GM12878 (cell line): ENCODE data around the gene TRPC1. TPM values are rescaled to one million over a fixed set of nuclear protein-coding genes. Genes with fewer than 3 reads are reported as not detected.
A peak's percentile ranks its signal among the peaks of the same experiment; 100 is the strongest.

Experiments used
- BMI1 ChIP-seq: fragments of 450-650 bp; IDR thresholded peaks from 2 replicates; pipeline ENCODE4 v1.6.1; 2016; ENCODE audit warnings: mild to moderate bottlenecking, moderate library complexity, borderline replicate concordance
- EP300 ChIP-seq, 2 experiments: fragments of 150-350 bp in 1 of 2; IDR thresholded peaks; 2 replicates each; pipeline ENCODE4 v1.6.1; 2011 to 2012; ENCODE audit warnings: low read depth in 2 of 2, low read length in 2 of 2, borderline replicate concordance in 1 of 2, improper control_type of control experiment in 1 of 2, inconsistent platforms in 1 of 2; ENCODE audit not compliant: control insufficient read depth in 1 of 2
- FOS ChIP-seq: IDR thresholded peaks from 3 replicates; pipeline ENCODE4 v1.6.1; 2011; ENCODE audit warnings: borderline replicate concordance; ENCODE audit not compliant: insufficient read length; ENCODE audit errors: extremely low read depth
- FOXM1 ChIP-seq: IDR thresholded peaks from 2 replicates; pipeline ENCODE4 v1.6.1; 2012; ENCODE audit warnings: low read depth, mild to moderate bottlenecking, inconsistent platforms, low read length, moderate library complexity
- NBN ChIP-seq: fragments of 450-650 bp; IDR thresholded peaks from 2 replicates; pipeline ENCODE4 v1.6.1; 2016
- RAD21 ChIP-seq: IDR thresholded peaks from 2 replicates; pipeline ENCODE4 v1.6.1; 2011; ENCODE audit warnings: mild to moderate bottlenecking, low read depth, low read length, moderate library complexity; ENCODE audit not compliant: insufficient read depth
- SUZ12 ChIP-seq: fragments of 200-600 bp; sonication (generic); IDR thresholded peaks from one replicate; pipeline ENCODE4 v1.6.1; 2018; ENCODE audit warnings: antibody characterized with exemption, mild to moderate bottlenecking; ENCODE audit not compliant: unreplicated experiment
- YY1 ChIP-seq: IDR thresholded peaks from 2 replicates; pipeline ENCODE4 v1.6.1; 2011; ENCODE audit warnings: low read depth, mild to moderate bottlenecking, low read length
- ZNF217 ChIP-seq: fragments of 450-650 bp; IDR thresholded peaks from 2 replicates; pipeline ENCODE4 v1.6.1; 2017; ENCODE audit warnings: antibody characterized with exemption, mild to moderate bottlenecking
- ZNF622 ChIP-seq: fragments of 450-650 bp; IDR thresholded peaks from 2 replicates; pipeline ENCODE4 v1.6.1; 2017; ENCODE audit warnings: mild to moderate bottlenecking, inconsistent platforms
- polyA plus RNA-seq, 11 experiments: library from polyadenylated mRNA; depleted of rRNA in 4 of 11; unstranded in 6 of 11; stranded (reverse) in 5 of 11; fragments of >200 nt; fragmentation: Nextera tagmentation in 4 of 11; fragmentation: Illumina TruSeq in 1 of 11; extraction: Ambion mirVana in 4 of 11; extraction: Trizol in 1 of 11; gene quantifications; 1 replicate in 1 of 11; 2 replicates in 10 of 11; pipeline versions ENCODE4 v1.2.1 to v1.2.3, GENCODE V29; 2011 to 2016; ENCODE audit warnings: inconsistent platforms in 2 of 11, missing spikeins in 2 of 11, low read depth in 1 of 11
- total RNA-seq, 4 experiments: library from RNA; depleted of rRNA in 3 of 4; stranded (reverse); fragments of >200 nt in 3 of 4; fragmentation: Illumina TruSeq in 1 of 4; extraction: Trizol in 1 of 4; gene quantifications; 2 replicates each; pipeline versions ENCODE4 v1.2.1 to v1.2.3, GENCODE V29; 2013 to 2021
- TF ChIP-seq, protein P1 (sequence below): fragments of 450-650 bp; formaldehyde crosslinking; IDR thresholded peaks from 2 replicates; pipeline ENCODE4 v1.4.0; 2020; ENCODE audit warnings: mild to moderate bottlenecking, moderate library complexity
- TF ChIP-seq, protein P2 (sequence below), 3 experiments: IDR thresholded peaks in 2 of 3; conservative IDR thresholded peaks in 1 of 3; 2 replicates each; pipeline ENCODE4 v1.5.1; 2011; ENCODE audit warnings: low read depth in 3 of 3, low read length in 3 of 3, mild to moderate bottlenecking in 3 of 3, control low read depth in 2 of 3, moderate library complexity in 2 of 3, inconsistent platforms in 1 of 3, mixed read lengths in 1 of 3; ENCODE audit not compliant: control insufficient read depth in 2 of 3, insufficient read depth in 1 of 3; ENCODE audit errors: extremely low read depth in 1 of 3
- TF ChIP-seq, protein P3 (sequence below): fragments of 450-650 bp; IDR thresholded peaks from 2 replicates; pipeline ENCODE4 v1.6.1; 2014; ENCODE audit warnings: mild to moderate bottlenecking
- TF ChIP-seq, protein P4 (sequence below): fragments of 450-650 bp; formaldehyde crosslinking; IDR thresholded peaks from 2 replicates; pipeline ENCODE4 v1.4.0; 2022; ENCODE audit warnings: mild to moderate bottlenecking, moderate library complexity
- TF ChIP-seq, protein P5 (sequence below): fragments of 450-650 bp; formaldehyde crosslinking; IDR thresholded peaks from 2 replicates; pipeline ENCODE4 v1.5.0; 2022; ENCODE audit warnings: mild to moderate bottlenecking, missing genetic modification characterization

Gene TRPC1
- total and polyA plus RNA-seq, 10 of the 15 experiments (the other 5 are each of a cell fraction or from before 2014, with no cell fraction given): 0.05 to 2.9 (median 0.17) TPM

DNA sequence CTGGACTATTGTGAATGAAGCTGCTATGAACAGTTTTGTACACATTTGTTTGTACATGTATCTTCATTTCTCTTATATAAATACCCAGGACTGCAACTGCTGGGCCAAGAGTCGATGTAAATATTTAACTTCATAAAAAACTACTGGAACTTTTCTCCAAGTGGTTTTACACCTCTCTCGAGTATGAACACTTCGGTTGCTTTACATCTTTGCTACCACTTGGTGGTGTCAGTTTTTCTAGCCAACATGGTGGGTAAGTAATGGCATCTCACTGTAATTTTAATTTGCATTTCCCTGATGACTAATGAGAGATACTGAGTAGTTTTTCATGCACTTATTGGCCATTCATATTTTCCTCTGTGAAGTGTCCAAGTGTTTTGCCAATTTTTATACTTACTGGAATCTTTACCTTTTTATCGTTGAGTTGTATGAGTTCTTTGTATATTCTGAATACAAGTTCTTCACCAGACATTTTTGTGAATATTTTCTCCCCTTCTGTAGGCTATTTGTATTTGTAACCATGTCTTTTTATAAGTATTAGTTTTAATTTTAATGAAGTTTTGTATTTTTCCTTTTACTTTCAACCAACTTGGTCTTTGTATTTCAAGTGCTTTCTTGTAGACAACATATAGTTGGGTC is 120.6 kb downstream of the TRPC1 start (continued):
- TF ChIP-seq, protein P1, sequence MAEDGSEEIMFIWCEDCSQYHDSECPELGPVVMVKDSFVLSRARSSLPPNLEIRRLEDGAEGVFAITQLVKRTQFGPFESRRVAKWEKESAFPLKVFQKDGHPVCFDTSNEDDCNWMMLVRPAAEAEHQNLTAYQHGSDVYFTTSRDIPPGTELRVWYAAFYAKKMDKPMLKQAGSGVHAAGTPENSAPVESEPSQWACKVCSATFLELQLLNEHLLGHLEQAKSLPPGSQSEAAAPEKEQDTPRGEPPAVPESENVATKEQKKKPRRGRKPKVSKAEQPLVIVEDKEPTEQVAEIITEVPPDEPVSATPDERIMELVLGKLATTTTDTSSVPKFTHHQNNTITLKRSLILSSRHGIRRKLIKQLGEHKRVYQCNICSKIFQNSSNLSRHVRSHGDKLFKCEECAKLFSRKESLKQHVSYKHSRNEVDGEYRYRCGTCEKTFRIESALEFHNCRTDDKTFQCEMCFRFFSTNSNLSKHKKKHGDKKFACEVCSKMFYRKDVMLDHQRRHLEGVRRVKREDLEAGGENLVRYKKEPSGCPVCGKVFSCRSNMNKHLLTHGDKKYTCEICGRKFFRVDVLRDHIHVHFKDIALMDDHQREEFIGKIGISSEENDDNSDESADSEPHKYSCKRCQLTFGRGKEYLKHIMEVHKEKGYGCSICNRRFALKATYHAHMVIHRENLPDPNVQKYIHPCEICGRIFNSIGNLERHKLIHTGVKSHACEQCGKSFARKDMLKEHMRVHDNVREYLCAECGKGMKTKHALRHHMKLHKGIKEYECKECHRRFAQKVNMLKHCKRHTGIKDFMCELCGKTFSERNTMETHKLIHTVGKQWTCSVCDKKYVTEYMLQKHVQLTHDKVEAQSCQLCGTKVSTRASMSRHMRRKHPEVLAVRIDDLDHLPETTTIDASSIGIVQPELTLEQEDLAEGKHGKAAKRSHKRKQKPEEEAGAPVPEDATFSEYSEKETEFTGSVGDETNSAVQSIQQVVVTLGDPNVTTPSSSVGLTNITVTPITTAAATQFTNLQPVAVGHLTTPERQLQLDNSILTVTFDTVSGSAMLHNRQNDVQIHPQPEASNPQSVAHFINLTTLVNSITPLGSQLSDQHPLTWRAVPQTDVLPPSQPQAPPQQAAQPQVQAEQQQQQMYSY (CRISPR knock-in tag): no peak
- TF ChIP-seq, protein P2, sequence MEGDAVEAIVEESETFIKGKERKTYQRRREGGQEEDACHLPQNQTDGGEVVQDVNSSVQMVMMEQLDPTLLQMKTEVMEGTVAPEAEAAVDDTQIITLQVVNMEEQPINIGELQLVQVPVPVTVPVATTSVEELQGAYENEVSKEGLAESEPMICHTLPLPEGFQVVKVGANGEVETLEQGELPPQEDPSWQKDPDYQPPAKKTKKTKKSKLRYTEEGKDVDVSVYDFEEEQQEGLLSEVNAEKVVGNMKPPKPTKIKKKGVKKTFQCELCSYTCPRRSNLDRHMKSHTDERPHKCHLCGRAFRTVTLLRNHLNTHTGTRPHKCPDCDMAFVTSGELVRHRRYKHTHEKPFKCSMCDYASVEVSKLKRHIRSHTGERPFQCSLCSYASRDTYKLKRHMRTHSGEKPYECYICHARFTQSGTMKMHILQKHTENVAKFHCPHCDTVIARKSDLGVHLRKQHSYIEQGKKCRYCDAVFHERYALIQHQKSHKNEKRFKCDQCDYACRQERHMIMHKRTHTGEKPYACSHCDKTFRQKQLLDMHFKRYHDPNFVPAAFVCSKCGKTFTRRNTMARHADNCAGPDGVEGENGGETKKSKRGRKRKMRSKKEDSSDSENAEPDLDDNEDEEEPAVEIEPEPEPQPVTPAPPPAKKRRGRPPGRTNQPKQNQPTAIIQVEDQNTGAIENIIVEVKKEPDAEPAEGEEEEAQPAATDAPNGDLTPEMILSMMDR (IDR thresholded peaks at IDR 0.05 in 2 of 3, conservative IDR thresholded peaks at IDR 0.05 in 1 of 3; ENCODE audit: control insufficient read depth in 2 of 3, extremely low read depth in 1 of 3, insufficient read depth in 1 of 3, low read depth in 3 of 3, low read length in 3 of 3): peak; percentile 46 to 53 (median 50)
- TF ChIP-seq RAD21 (peak; percentile 29; the same call in 1 of the 2 replicates), ZNF622 (no peak), FOS (no peak), EP300 (IDR thresholded peaks at IDR 0.05; ENCODE audit: borderline replicate concordance in 1 of 2, control insufficient read depth in 1 of 2, low read depth in 2 of 2, low read length in 2 of 2) (no peak), SUZ12 (no peak), BMI1 (no peak), FOXM1 (no peak), YY1 (peak; percentile 57), ZNF217 (no peak), NBN (no peak)
- TF ChIP-seq, protein P3, sequence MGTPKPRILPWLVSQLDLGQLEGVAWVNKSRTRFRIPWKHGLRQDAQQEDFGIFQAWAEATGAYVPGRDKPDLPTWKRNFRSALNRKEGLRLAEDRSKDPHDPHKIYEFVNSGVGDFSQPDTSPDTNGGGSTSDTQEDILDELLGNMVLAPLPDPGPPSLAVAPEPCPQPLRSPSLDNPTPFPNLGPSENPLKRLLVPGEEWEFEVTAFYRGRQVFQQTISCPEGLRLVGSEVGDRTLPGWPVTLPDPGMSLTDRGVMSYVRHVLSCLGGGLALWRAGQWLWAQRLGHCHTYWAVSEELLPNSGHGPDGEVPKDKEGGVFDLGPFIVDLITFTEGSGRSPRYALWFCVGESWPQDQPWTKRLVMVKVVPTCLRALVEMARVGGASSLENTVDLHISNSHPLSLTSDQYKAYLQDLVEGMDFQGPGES: no peak
- TF ChIP-seq, protein P4, sequence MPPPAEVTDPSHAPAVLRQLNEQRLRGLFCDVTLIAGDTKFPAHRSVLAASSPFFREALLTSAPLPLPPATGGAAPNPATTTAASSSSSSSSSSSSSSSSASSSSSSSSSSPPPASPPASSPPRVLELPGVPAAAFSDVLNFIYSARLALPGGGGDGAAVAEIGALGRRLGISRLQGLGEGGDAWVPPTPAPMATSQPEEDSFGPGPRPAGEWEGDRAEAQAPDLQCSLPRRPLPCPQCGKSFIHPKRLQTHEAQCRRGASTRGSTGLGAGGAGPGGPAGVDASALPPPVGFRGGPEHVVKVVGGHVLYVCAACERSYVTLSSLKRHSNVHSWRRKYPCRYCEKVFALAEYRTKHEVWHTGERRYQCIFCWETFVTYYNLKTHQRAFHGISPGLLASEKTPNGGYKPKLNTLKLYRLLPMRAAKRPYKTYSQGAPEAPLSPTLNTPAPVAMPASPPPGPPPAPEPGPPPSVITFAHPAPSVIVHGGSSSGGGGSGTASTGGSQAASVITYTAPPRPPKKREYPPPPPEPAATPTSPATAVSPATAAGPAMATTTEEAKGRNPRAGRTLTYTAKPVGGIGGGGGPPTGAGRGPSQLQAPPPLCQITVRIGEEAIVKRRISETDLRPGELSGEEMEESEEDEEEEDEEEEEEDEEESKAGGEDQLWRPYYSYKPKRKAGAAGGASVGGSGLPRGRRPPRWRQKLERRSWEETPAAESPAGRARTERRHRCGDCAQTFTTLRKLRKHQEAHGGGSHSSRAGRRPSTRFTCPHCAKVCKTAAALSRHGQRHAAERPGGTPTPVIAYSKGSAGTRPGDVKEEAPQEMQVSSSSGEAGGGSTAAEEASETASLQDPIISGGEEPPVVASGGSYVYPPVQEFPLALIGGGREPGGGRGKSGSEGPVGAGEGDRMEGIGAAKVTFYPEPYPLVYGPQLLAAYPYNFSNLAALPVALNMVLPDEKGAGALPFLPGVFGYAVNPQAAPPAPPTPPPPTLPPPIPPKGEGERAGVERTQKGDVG (CRISPR knock-in tag): no peak
- TF ChIP-seq, protein P5, sequence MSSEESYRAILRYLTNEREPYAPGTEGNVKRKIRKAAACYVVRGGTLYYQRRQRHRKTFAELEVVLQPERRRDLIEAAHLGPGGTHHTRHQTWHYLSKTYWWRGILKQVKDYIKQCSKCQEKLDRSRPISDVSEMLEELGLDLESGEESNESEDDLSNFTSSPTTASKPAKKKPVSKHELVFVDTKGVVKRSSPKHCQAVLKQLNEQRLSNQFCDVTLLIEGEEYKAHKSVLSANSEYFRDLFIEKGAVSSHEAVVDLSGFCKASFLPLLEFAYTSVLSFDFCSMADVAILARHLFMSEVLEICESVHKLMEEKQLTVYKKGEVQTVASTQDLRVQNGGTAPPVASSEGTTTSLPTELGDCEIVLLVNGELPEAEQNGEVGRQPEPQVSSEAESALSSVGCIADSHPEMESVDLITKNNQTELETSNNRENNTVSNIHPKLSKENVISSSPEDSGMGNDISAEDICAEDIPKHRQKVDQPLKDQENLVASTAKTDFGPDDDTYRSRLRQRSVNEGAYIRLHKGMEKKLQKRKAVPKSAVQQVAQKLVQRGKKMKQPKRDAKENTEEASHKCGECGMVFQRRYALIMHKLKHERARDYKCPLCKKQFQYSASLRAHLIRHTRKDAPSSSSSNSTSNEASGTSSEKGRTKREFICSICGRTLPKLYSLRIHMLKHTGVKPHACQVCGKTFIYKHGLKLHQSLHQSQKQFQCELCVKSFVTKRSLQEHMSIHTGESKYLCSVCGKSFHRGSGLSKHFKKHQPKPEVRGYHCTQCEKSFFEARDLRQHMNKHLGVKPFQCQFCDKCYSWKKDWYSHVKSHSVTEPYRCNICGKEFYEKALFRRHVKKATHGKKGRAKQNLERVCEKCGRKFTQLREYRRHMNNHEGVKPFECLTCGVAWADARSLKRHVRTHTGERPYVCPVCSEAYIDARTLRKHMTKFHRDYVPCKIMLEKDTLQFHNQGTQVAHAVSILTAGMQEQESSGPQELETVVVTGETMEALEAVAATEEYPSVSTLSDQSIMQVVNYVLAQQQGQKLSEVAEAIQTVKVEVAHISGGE (CRISPR knock-in tag): no peak
